H9 (cell line): ENCODE measurements around the gene ABCA13. TPM values are rescaled to one million over a fixed set of nuclear protein-coding genes. Genes with fewer than 3 reads are reported as not detected.

ENCODE experiments used
- DNase-seq: peaks from one replicate; pipeline ENCODE4 v3.0.0-alpha.2; 2017
- H2AFZ ChIP-seq: one replicate; pipeline ENCODE4 v1.6.1; 2013; ENCODE audit warnings: mild to moderate bottlenecking, low read length, control low read depth, moderate library complexity
- H2AK5ac ChIP-seq: 2 replicates; pipeline ENCODE4 v1.6.1; 2013; ENCODE audit warnings: low read length, control low read depth, mixed read lengths; ENCODE audit not compliant: insufficient read length
- H2BK120ac ChIP-seq: one replicate; pipeline ENCODE4 v1.6.1; 2013; ENCODE audit warnings: low read depth, mild to moderate bottlenecking, low read length, control low read depth, inconsistent platforms; ENCODE audit not compliant: poor library complexity, severe bottlenecking
- H2BK12ac ChIP-seq: 2 replicates; pipeline ENCODE4 v1.6.1; 2013; ENCODE audit warnings: low read length, control low read depth, mixed read lengths, low read depth; ENCODE audit not compliant: insufficient read length
- H2BK15ac ChIP-seq: 2 replicates; pipeline ENCODE4 v1.6.1; 2013; ENCODE audit warnings: low read depth, low read length, control low read depth
- H2BK20ac ChIP-seq: one replicate; pipeline ENCODE4 v1.6.1; 2013; ENCODE audit warnings: low read depth, mild to moderate bottlenecking, low read length, control low read depth, inconsistent platforms; ENCODE audit not compliant: poor library complexity, severe bottlenecking
- H2BK5ac ChIP-seq: 2 replicates; pipeline ENCODE4 v1.6.1; 2013; ENCODE audit warnings: low read length, control low read depth, mixed read lengths; ENCODE audit not compliant: insufficient read length
- H3K14ac ChIP-seq: 2 replicates; pipeline ENCODE4 v1.6.1; 2013; ENCODE audit warnings: low read length, control low read depth; ENCODE audit not compliant: insufficient read depth
- H3K18ac ChIP-seq: 2 replicates; pipeline ENCODE4 v1.6.1; 2013; ENCODE audit warnings: low read depth, mild to moderate bottlenecking, mixed read lengths, low read length, control low read depth; ENCODE audit not compliant: insufficient read length
- H3K23ac ChIP-seq: 2 replicates; pipeline ENCODE4 v1.6.1; 2013; ENCODE audit warnings: low read length, control low read depth, mixed read lengths, low read depth; ENCODE audit not compliant: insufficient read length
- H3K23me2 ChIP-seq: 2 replicates; pipeline ENCODE4 v1.6.1; 2013; ENCODE audit warnings: low read depth, mild to moderate bottlenecking, mixed read lengths, low read length, control low read depth; ENCODE audit not compliant: insufficient read length, poor library complexity, severe bottlenecking
- H3K27ac ChIP-seq: 2 replicates; pipeline ENCODE4 v1.5.1; 2013; ENCODE audit warnings: low read length, control low read depth, mixed read lengths, low read depth; ENCODE audit not compliant: insufficient read length
- H3K27me3 ChIP-seq: 2 replicates; pipeline ENCODE4 v1.6.1; 2013; ENCODE audit warnings: low read length, control low read depth, inconsistent platforms; ENCODE audit not compliant: insufficient read depth
- H3K4ac ChIP-seq: 2 replicates; pipeline ENCODE4 v1.6.1; 2013; ENCODE audit warnings: low read depth, mild to moderate bottlenecking, control low read depth, inconsistent platforms, low read length, moderate library complexity
- H3K4me1 ChIP-seq: 2 replicates; pipeline ENCODE4 v1.6.1; 2013; ENCODE audit warnings: low read length, control low read depth, inconsistent platforms; ENCODE audit not compliant: insufficient read depth
- H3K4me2 ChIP-seq: 2 replicates; pipeline ENCODE4 v1.6.1; 2013; ENCODE audit warnings: low read length, control low read depth, mixed read lengths; ENCODE audit not compliant: insufficient read length, insufficient read depth
- H3K56ac ChIP-seq: 2 replicates; pipeline ENCODE4 v1.6.1; 2013; ENCODE audit warnings: low read depth, mild to moderate bottlenecking, mixed read lengths, low read length, control low read depth; ENCODE audit not compliant: insufficient read length
- H3K79me1 ChIP-seq: 2 replicates; pipeline ENCODE4 v1.6.1; 2013; ENCODE audit warnings: low read depth, mild to moderate bottlenecking, moderate library complexity, low read length, control low read depth, inconsistent platforms; ENCODE audit not compliant: insufficient read depth, poor library complexity, severe bottlenecking
- H3K79me2 ChIP-seq: 2 replicates; pipeline ENCODE4 v1.6.1; 2013; ENCODE audit warnings: low read length, control low read depth, inconsistent platforms; ENCODE audit not compliant: insufficient read depth
- H3K9ac ChIP-seq: 2 replicates; pipeline ENCODE4 v1.6.1; 2013; ENCODE audit warnings: low read length, control low read depth, mixed read lengths; ENCODE audit not compliant: insufficient read length; ENCODE audit errors: extremely low read depth
- H3K9me3 ChIP-seq: one replicate; pipeline ENCODE4 v1.6.1; 2013; ENCODE audit warnings: low read depth, low read length, inconsistent platforms; ENCODE audit not compliant: control insufficient read depth
- H3T11ph ChIP-seq: one replicate; pipeline ENCODE4 v1.6.1; 2013; ENCODE audit warnings: mild to moderate bottlenecking, low read length, control low read depth, inconsistent platforms
- H4K20me1 ChIP-seq: one replicate; pipeline ENCODE4 v1.6.1; 2013; ENCODE audit not compliant: control insufficient read depth, insufficient read length, insufficient read depth
- H4K5ac ChIP-seq: 2 replicates; pipeline ENCODE4 v1.6.1; 2013; ENCODE audit warnings: low read depth, mild to moderate bottlenecking, mixed read lengths, low read length, control low read depth; ENCODE audit not compliant: insufficient read length
- H4K8ac ChIP-seq: replicated peaks from 2 replicates; pipeline ENCODE4 v1.6.1; 2013; ENCODE audit warnings: low read length, control low read depth, mixed read lengths, low read depth; ENCODE audit not compliant: insufficient read length
- H4K91ac ChIP-seq: 2 replicates; pipeline ENCODE4 v1.6.1; 2013; ENCODE audit warnings: low read depth, mild to moderate bottlenecking, moderate library complexity, mixed read lengths, low read length, control low read depth; ENCODE audit not compliant: insufficient read length
- H3K27ac Mint-ChIP-seq, 3 experiments: 2 replicates in 2 of 3; 3 replicates in 1 of 3; pipeline ENCODE4 v1.8.0; 2020 to 2021; ENCODE audit warnings: mixed read lengths in 3 of 3, mild to moderate bottlenecking in 1 of 3, moderate library complexity in 1 of 3
- H3K27me3 Mint-ChIP-seq: 2 replicates; pipeline ENCODE4 v1.8.0; 2021; ENCODE audit warnings: low read depth, mild to moderate bottlenecking, moderate library complexity, mixed read lengths
- H3K36me3 Mint-ChIP-seq, 3 experiments: 2 replicates in 2 of 3; 3 replicates in 1 of 3; pipeline ENCODE4 v1.8.0; 2020 to 2021; ENCODE audit warnings: low read depth in 3 of 3, mixed read lengths in 3 of 3; ENCODE audit not compliant: insufficient read depth in 1 of 3
- H3K4me1 Mint-ChIP-seq, 2 experiments: 2 replicates each; pipeline ENCODE4 v1.8.0; 2020; ENCODE audit warnings: mixed read lengths in 2 of 2
- H3K4me3 Mint-ChIP-seq, 2 experiments: 2 replicates in 1 of 2; 3 replicates in 1 of 2; pipeline ENCODE4 v1.8.0; 2020 to 2021; ENCODE audit warnings: mild to moderate bottlenecking in 2 of 2, mixed read lengths in 2 of 2, moderate library complexity in 1 of 2
- H3K9me3 Mint-ChIP-seq, 2 experiments: 2 replicates in 1 of 2; 3 replicates in 1 of 2; pipeline ENCODE4 v1.8.0; 2020; ENCODE audit warnings: mild to moderate bottlenecking in 2 of 2, mixed read lengths in 2 of 2, moderate library complexity in 1 of 2
- CTCF ChIP-seq: fragments of 200-600 bp; sonication (generic); conservative IDR thresholded peaks from 3 replicates; pipeline ENCODE4 v1.8.0; 2021; ENCODE audit warnings: antibody characterized with exemption, mild to moderate bottlenecking
- WGBS: extraction: QIAGEN DNeasy Blood & Tissue Kit; methylation state at CpG from one replicate; pipeline ENCODE4 v1.1.7; 2013; ENCODE audit warnings: missing lambda C conversion rate, low lambda C conversion rate, mixed read lengths; ENCODE audit not compliant: insufficient read length; ENCODE audit errors: extremely low coverage; 5-methylcytosine and 5-hydroxymethylcytosine counted together
- total RNA-seq: library from RNA; stranded (reverse); gene quantifications from 2 replicates; pipeline ENCODE4 v1.2.1, GENCODE V29; 2021

The ABCA13 gene
- total RNA-seq, 1 experiment from 2014 or later, result 0.11 TPM

DNA sequence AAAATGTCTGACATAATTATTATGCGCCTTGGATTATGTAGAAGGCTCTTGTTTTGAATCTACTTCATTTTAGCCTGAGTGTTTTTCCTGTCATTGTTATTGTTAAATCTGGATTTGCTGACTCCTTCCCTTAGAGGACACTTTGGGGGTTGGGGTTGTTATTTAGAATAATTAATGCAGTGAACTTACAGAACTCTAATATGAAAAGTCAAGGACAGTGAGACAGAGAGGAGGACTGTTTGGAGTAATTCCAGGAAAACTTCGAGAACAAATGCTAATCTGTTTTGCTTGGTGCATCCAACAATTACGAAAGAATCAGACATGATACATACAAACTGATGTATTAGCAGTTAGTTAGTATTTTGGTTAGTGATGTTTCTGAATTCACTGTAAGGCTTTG is 146.1 kb downstream of the ABCA13 start:
- H3K4me2 ChIP-seq, result no peak overlapping the region
- TF ChIP-seq CTCF, result no peak
- H3K9me3 ChIP-seq, result no peaks in the 10 kb centered on the region
- H2AFZ ChIP-seq, result no peak overlapping the region
- no CpG with 5 or more reads among the region's 3 CpGs for WGBS
- no peak overlapping the region for H3K27ac Mint-ChIP-seq
- peaks cover 12 to 15% of the 10 kb centered on the region in 2 experiments for H3K4me1 Mint-ChIP-seq
- H3K9ac ChIP-seq, result no peak overlapping the region
- no peak overlapping the region for H2BK20ac ChIP-seq
- no peak overlapping the region for H2AK5ac ChIP-seq
- no peaks in the 10 kb centered on the region for H3K23me2 ChIP-seq
- H4K91ac ChIP-seq, result no peak overlapping the region
- no peak overlapping the region for H2BK5ac ChIP-seq
- H3K27ac ChIP-seq, result no peak overlapping the region
- H3K79me2 ChIP-seq, result no peaks in the 10 kb centered on the region
- no peak overlapping the region for H2BK120ac ChIP-seq
- no peak overlapping the region for H3K4me3 Mint-ChIP-seq
- no peak overlapping the region for H3T11ph ChIP-seq
- DNase-seq, result no peak
- H4K5ac ChIP-seq, result no peak overlapping the region
- H2BK15ac ChIP-seq, result no peak overlapping the region
- H3K56ac ChIP-seq, result no peak overlapping the region
- H3K9me3 Mint-ChIP-seq, result peaks cover 0 to 3% of the 10 kb centered on the region in 2 experiments; a peak in 3 of 5 replicates
- H3K79me1 ChIP-seq, result no peaks in the 10 kb centered on the region
- H3K23ac ChIP-seq, result no peak overlapping the region
- no peak overlapping the region for H3K18ac ChIP-seq
- no peaks in the 10 kb centered on the region for H4K20me1 ChIP-seq
- no peaks in the 10 kb centered on the region for H3K4me1 ChIP-seq
- H2BK12ac ChIP-seq, result no peak overlapping the region
- no peak overlapping the region for H4K8ac ChIP-seq
- H3K36me3 Mint-ChIP-seq, result no peaks in the 10 kb centered on the region; a peak in 1 of 7 replicates
- no peaks in the 10 kb centered on the region for H3K27me3 ChIP-seq
- H3K4ac ChIP-seq, result no peak overlapping the region
- H3K14ac ChIP-seq, result no peak overlapping the region
- no peaks in the 10 kb centered on the region; the same call in 1 of the 2 replicates for H3K27me3 Mint-ChIP-seq
